HEK293T (cell line): ENCODE results near the gene ARAF.

ENCODE experiments used
- CTCF ChIA-PET: fragments of 350-600 bp; formaldehyde crosslinking; extraction: SDS; loops from one replicate; lab custom pipeline; 2021; ENCODE audit warnings: antibody characterized with exemption, inconsistent platforms; lab: Yijun Ruan, JAX
- POLR2A ChIA-PET: fragments of 350-600 bp; formaldehyde crosslinking; extraction: SDS; loops from one replicate; lab custom pipeline; 2020; ENCODE audit warnings: antibody characterized with exemption, inconsistent platforms; lab: Yijun Ruan, JAX
- DNase-seq: peaks from one replicate; pipeline ENCODE4 v3.0.0; 2012; ENCODE audit warnings: mixed read lengths; ENCODE audit errors: extremely low spot score
- ARNT ChIP-seq: fragments of 450-650 bp; IDR thresholded peaks from 2 replicates; pipeline ENCODE4 v1.6.1; 2017; ENCODE audit warnings: mild to moderate bottlenecking
- BHLHE40 ChIP-seq: fragments of 450-650 bp; IDR thresholded peaks from 2 replicates; pipeline ENCODE4 v1.6.1; 2016; ENCODE audit warnings: mild to moderate bottlenecking, moderate library complexity, borderline replicate concordance
- CTBP1 ChIP-seq: fragments of 450-650 bp; IDR thresholded peaks from 2 replicates; pipeline ENCODE4 v1.6.1; 2016; ENCODE audit warnings: borderline replicate concordance
- ELF4 ChIP-seq: fragments of 450-650 bp; IDR thresholded peaks from 2 replicates; pipeline ENCODE4 v1.6.1; 2017; ENCODE audit warnings: antibody characterized with exemption
- FOXA1 ChIP-seq: fragments of 450-650 bp; IDR thresholded peaks from 2 replicates; pipeline ENCODE4 v1.6.1; 2016; ENCODE audit warnings: mild to moderate bottlenecking
- FOXK2 ChIP-seq: fragments of 450-650 bp; IDR thresholded peaks from 2 replicates; pipeline ENCODE4 v1.6.1; 2016; ENCODE audit warnings: mild to moderate bottlenecking
- FOXM1 ChIP-seq: fragments of 450-650 bp; IDR thresholded peaks from 2 replicates; pipeline ENCODE4 v1.6.1; 2017; ENCODE audit warnings: mild to moderate bottlenecking, borderline replicate concordance
- HDGF ChIP-seq: fragments of 450-650 bp; IDR thresholded peaks from 2 replicates; pipeline ENCODE4 v1.6.1; 2017; ENCODE audit warnings: antibody characterized with exemption, borderline replicate concordance
- L3MBTL2 ChIP-seq: fragments of 450-650 bp; conservative IDR thresholded peaks from 2 replicates; pipeline ENCODE4 v1.6.1; 2016; ENCODE audit warnings: mild to moderate bottlenecking
- LEF1 ChIP-seq: fragments of 450-650 bp; IDR thresholded peaks from 2 replicates; pipeline ENCODE4 v1.6.1; 2017; ENCODE audit warnings: mild to moderate bottlenecking, borderline replicate concordance
- NFRKB ChIP-seq: fragments of 450-650 bp; IDR thresholded peaks from 2 replicates; pipeline ENCODE4 v1.6.1; 2016; ENCODE audit warnings: mild to moderate bottlenecking, moderate library complexity
- PKNOX1 ChIP-seq: fragments of 450-650 bp; IDR thresholded peaks from 2 replicates; pipeline ENCODE4 v1.6.1; 2016
- SP1 ChIP-seq: fragments of 450-650 bp; IDR thresholded peaks from 2 replicates; pipeline ENCODE4 v1.6.1; 2017
- TARDBP ChIP-seq: fragments of 450-650 bp; IDR thresholded peaks from 2 replicates; pipeline ENCODE4 v1.6.1; 2016
- ZNF384 ChIP-seq: fragments of 450-650 bp; IDR thresholded peaks from 2 replicates; pipeline ENCODE4 v1.6.1; 2016

The ARAF gene

GRCh38 chrX:47543496-47543895 lies 17.5 kb upstream of the ARAF start:
- no peak for DNase-seq
- ChIA-PET CTCF (no interaction called here), POLR2A (no interaction called here)
- no peak for TF ChIP-seq PKNOX1
- no peak for TF ChIP-seq ARNT
- no peak for TF ChIP-seq SP1
- TF ChIP-seq FOXK2, result no peak
- no peak for TF ChIP-seq FOXA1

- POLR2A ChIA-PET, result interaction anchor here (0.7 to 1.4 kb wide), 15 partner anchors 9 to 323 kb away, joined by 3 to 17 read pairs (median 4); partner anchors contain the start of genes ELK1, TIMP1 and USP11
These were observed 4.9 kb upstream of the ARAF start for GRCh38 chrX:47556045-47556623.

GRCh38 chrX:47558436-47558835 lies 2.6 kb upstream of the ARAF start:
- ChIA-PET POLR2A (interaction anchor here (0.7 to 1.7 kb wide), 2 partner anchors 197 to 630 kb away, joined by 3 to 4 read pairs; no protein-coding TSS in a partner anchor), CTCF (no interaction called here)
- DNase-seq, result no peak
- TF ChIP-seq TARDBP (no peak), L3MBTL2 (no peak), LEF1 (no peak), PKNOX1 (no peak), FOXA1 (no peak), ZNF384 (no peak), SP1 (no peak), FOXM1 (no peak)

More at GRCh38 chrX:47556045-47556623, 4.9 kb upstream of the ARAF start:
- TF ChIP-seq BHLHE40 (no peak), L3MBTL2 (peak; percentile 67), ZNF384 (no peak), PKNOX1 (peak; percentile 98), FOXA1 (no peak)
- CTCF ChIA-PET, result interaction anchor here (0.6 to 1.0 kb wide), 2 partner anchors 16 to 62 kb away, joined by 3 read pairs; no protein-coding TSS in a partner anchor
- peak; percentile 79 for DNase-seq

- TF ChIP-seq TARDBP, result no peak
- TF ChIP-seq L3MBTL2, result 0 out of 2 replicates have a peak, but pooled peaks have one; percentile 10
- no peak for TF ChIP-seq BHLHE40
- no peak for TF ChIP-seq FOXA1
- TF ChIP-seq FOXK2, result no peak
- no peak for TF ChIP-seq CTBP1
- 0 out of 2 replicates have a peak, but pooled peaks have one; percentile 55 for TF ChIP-seq ARNT
- TF ChIP-seq ELF4, result no peak
- no peak for TF ChIP-seq PKNOX1
- ChIA-PET POLR2A (no interaction called here), CTCF (no interaction called here)
- DNase-seq, result no peak
These were observed 649 bp upstream of the ARAF start for GRCh38 chrX:47560179-47560933.

- POLR2A ChIA-PET, result interaction anchor here (0.7 to 1.0 kb wide), 4 partner anchors 10 to 62 kb away, joined by 3 read pairs; no protein-coding TSS in a partner anchor
- CTCF ChIA-PET, result interaction anchor here (1.0 kb wide), 1 partner anchor 67 kb away, joined by 3 read pairs; no protein-coding TSS in a partner anchor
- TF ChIP-seq FOXA1 (no peak), L3MBTL2 (no peak)
- no peak for DNase-seq
These were observed 700 bp downstream of the ARAF start for GRCh38 chrX:47561659-47562151.

GRCh38 chrX:47562615-47563243 lies 1.7 kb downstream of the ARAF start:
- ChIA-PET CTCF (interaction anchor here (0.6 kb wide), 1 partner anchor 55 kb away, joined by 3 read pairs; no protein-coding TSS in a partner anchor), POLR2A (no interaction called here)
- TF ChIP-seq BHLHE40, result no peak
- TF ChIP-seq LEF1, result no peak
- no peak for TF ChIP-seq NFRKB
- TF ChIP-seq FOXM1, result no peak
- no peak for TF ChIP-seq HDGF
- TF ChIP-seq CTBP1, result no peak
- no peak for TF ChIP-seq TARDBP
- no peak for DNase-seq
